GM06990 (cell line): ENCODE data around the gene LRRC3.

ENCODE experiments used
- DNase-seq: peaks from one replicate; pipeline ENCODE4 v3.0.0-alpha.2; 2011; ENCODE audit not compliant: insufficient read length; ENCODE audit errors: extremely low read depth
- H3K27me3 ChIP-seq: replicated peaks from 2 replicates; pipeline ENCODE4 v1.6.0; 2011; ENCODE audit warnings: low read length; ENCODE audit not compliant: control insufficient read depth, insufficient read depth
- H3K36me3 ChIP-seq: 2 replicates; pipeline ENCODE4 v1.5.1; 2011; ENCODE audit warnings: low read length; ENCODE audit not compliant: control insufficient read depth, insufficient read depth
- H3K4me3 ChIP-seq: replicated peaks from 2 replicates; pipeline ENCODE4 v1.5.1; 2011; ENCODE audit warnings: low read depth, mild to moderate bottlenecking, control low read depth, low read length
- TF ChIP-seq, protein P1 (sequence below): IDR thresholded peaks from 2 replicates; pipeline ENCODE4 v1.5.1; 2011; ENCODE audit warnings: low read length, control low read depth, mild to moderate bottlenecking, inconsistent platforms; ENCODE audit not compliant: insufficient read depth, poor library complexity, severe bottlenecking

The LRRC3 gene

DNA sequence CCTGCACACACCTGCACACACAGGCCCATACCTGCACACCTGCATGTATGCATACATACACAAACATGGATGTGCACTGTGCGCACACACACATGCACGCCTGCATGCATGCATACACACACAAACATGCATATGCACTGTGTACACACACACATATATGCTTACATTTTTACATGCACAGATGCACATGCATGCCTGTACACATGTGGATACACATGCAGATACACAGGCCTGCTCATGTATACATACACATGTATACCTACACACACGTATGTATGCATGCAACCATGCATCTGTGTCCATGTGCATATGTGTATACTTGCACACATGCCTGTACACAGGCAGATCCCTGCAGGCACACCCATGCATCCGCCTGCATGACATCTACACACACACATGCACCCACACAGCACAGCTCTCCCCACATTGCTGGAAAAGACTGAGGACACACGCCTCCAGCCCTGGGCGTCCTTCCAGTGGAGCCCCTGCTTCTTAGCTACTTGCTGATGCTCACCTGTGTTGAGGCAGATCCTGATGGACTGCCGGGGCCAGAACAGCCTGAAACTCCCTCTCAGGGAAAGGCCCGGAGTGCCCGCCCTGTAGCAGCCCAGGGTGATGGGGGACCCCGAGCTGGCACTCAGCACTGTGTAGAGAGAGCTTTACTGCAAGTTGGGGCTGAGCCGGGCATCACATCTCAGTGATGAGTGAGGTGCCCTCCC lies 56.1 kb downstream of the LRRC3 start:
- no peak for DNase-seq
- no peak overlapping the region for H3K4me3 ChIP-seq
- H3K36me3 ChIP-seq = no peaks in the 10 kb centered on the region

More for the DNA sequence above, 56.1 kb downstream of the LRRC3 start:
- no peaks in the 10 kb centered on the region; the same call in 1 of the 2 replicates for H3K27me3 ChIP-seq
- TF ChIP-seq, protein P1, sequence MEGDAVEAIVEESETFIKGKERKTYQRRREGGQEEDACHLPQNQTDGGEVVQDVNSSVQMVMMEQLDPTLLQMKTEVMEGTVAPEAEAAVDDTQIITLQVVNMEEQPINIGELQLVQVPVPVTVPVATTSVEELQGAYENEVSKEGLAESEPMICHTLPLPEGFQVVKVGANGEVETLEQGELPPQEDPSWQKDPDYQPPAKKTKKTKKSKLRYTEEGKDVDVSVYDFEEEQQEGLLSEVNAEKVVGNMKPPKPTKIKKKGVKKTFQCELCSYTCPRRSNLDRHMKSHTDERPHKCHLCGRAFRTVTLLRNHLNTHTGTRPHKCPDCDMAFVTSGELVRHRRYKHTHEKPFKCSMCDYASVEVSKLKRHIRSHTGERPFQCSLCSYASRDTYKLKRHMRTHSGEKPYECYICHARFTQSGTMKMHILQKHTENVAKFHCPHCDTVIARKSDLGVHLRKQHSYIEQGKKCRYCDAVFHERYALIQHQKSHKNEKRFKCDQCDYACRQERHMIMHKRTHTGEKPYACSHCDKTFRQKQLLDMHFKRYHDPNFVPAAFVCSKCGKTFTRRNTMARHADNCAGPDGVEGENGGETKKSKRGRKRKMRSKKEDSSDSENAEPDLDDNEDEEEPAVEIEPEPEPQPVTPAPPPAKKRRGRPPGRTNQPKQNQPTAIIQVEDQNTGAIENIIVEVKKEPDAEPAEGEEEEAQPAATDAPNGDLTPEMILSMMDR = no peak
